Hepatocyte (in vitro differentiated cells): ENCODE results near the gene COP1.

Experiments used
- EZH2 ChIP-seq: fragments of 200-600 bp; sonication (generic); IDR thresholded peaks from 2 replicates; pipeline ENCODE4 v1.6.1; 2016; ENCODE audit warnings: antibody characterized with exemption, mild to moderate bottlenecking, borderline replicate concordance
- TF ChIP-seq, protein P1 (sequence below): fragments of 200-600 bp; sonication (generic); IDR thresholded peaks from 2 replicates; pipeline ENCODE4 v1.5.1; 2016; ENCODE audit warnings: antibody characterized with exemption, mild to moderate bottlenecking; ENCODE audit not compliant: poor library complexity

DNA sequence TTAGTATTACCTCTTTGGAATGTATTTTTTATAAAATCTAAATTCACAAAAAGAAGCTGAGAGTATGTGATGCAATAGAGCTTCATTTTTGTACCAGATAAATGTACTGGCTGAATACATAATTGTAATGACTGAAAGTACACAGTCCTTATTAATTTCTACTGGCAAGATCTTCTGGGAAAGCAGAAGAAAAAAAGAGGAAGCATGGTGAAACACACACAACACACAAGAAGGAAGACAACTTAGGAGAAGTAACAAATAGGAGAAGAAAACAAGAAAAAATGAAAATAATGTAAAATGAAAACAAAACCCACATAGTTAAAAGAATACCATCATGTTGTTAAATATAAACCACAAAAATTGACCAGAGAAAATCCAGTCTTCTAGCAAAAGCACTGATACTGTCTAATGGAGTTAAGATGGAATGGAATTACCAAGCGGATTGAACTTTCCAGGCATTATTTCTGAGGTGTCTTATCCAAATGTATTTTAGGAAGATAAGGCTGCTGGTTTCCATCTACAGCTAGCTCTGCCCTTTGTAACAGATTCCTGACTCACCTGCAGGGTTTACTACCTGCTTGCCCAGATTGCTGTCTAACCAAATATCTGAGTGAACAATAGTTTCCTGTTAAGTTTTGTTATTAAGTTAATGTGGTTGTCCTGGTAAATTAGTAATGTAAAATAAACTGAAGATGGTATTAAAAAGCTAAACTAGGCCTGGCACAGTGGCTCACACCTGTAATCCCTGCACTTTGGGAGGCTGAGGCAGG, 4.5 kb upstream of the COP1 start:
- no peak for TF ChIP-seq EZH2
- TF ChIP-seq, protein P1, sequence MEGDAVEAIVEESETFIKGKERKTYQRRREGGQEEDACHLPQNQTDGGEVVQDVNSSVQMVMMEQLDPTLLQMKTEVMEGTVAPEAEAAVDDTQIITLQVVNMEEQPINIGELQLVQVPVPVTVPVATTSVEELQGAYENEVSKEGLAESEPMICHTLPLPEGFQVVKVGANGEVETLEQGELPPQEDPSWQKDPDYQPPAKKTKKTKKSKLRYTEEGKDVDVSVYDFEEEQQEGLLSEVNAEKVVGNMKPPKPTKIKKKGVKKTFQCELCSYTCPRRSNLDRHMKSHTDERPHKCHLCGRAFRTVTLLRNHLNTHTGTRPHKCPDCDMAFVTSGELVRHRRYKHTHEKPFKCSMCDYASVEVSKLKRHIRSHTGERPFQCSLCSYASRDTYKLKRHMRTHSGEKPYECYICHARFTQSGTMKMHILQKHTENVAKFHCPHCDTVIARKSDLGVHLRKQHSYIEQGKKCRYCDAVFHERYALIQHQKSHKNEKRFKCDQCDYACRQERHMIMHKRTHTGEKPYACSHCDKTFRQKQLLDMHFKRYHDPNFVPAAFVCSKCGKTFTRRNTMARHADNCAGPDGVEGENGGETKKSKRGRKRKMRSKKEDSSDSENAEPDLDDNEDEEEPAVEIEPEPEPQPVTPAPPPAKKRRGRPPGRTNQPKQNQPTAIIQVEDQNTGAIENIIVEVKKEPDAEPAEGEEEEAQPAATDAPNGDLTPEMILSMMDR, result no peak
